H1 (cell line): Measurements from ENCODE around the gene PEX14. TPM values are rescaled to one million over a fixed set of nuclear protein-coding genes. Genes with fewer than 3 reads are reported as not detected.
A peak's percentile ranks its signal among the peaks of the same experiment; 100 is the strongest.

Experiments used
- CTCF ChIA-PET: fragments of 300-600 bp; sonication (Branson Sonifier 250); formaldehyde crosslinking; loops from one replicate; lab custom pipeline; 2021; ENCODE audit not compliant: partially characterized antibody; lab: Charles Lee
- POLR2A ChIA-PET: fragments of 300-600 bp; sonication (Branson Sonifier 250); formaldehyde crosslinking; loops from one replicate; lab custom pipeline; 2021; ENCODE audit warnings: inconsistent platforms; ENCODE audit not compliant: partially characterized antibody; lab: Charles Lee
- DNase-seq, 2 experiments: peaks; one replicate each; pipeline versions ENCODE4 v3.0.0 to v3.0.0-alpha.2; 2010 to 2022; ENCODE audit warnings: low spot score in 2 of 2, low read depth in 1 of 2, mixed read lengths in 1 of 2
- FAIRE-seq: peaks from 2 replicates; lab custom pipeline; 2011; peaks lifted over from hg19 to GRCh38; lab: Jason Lieb, UNC
- H2AFZ ChIP-seq: 2 replicates; pipeline ENCODE4 v1.8.1; 2012; ENCODE audit warnings: low read length, inconsistent platforms
- H2AK5ac ChIP-seq: 2 replicates; pipeline ENCODE4 v1.6.1; 2013; ENCODE audit warnings: low read depth, low read length
- H2BK120ac ChIP-seq: replicated peaks from 2 replicates; pipeline ENCODE3; 2013; ENCODE audit warnings: low read depth, low read length, inconsistent platforms
- H2BK12ac ChIP-seq: 2 replicates; pipeline ENCODE4 v1.6.1; 2013; ENCODE audit warnings: low read depth, low read length
- H2BK15ac ChIP-seq: 2 replicates; pipeline ENCODE4 v1.6.1; 2013; ENCODE audit warnings: low read length
- H2BK20ac ChIP-seq: 2 replicates; pipeline ENCODE4 v1.6.1; 2013; ENCODE audit warnings: low read length
- H2BK5ac ChIP-seq: 2 replicates; pipeline ENCODE4 v1.6.1; 2013; ENCODE audit warnings: low read depth, low read length
- H3K14ac ChIP-seq: 2 replicates; pipeline ENCODE4 v1.6.1; 2013; ENCODE audit warnings: inconsistent platforms; ENCODE audit not compliant: insufficient read length
- H3K18ac ChIP-seq: 2 replicates; pipeline ENCODE4 v1.6.1; 2013; ENCODE audit warnings: low read length; ENCODE audit errors: extremely low read depth
- H3K23ac ChIP-seq: 2 replicates; pipeline ENCODE4 v1.6.1; 2013; ENCODE audit warnings: inconsistent platforms; ENCODE audit not compliant: insufficient read length
- H3K23me2 ChIP-seq: 2 replicates; pipeline ENCODE4 v1.6.1; 2013; ENCODE audit warnings: low read depth, low read length
- H3K27ac ChIP-seq: 2 replicates; pipeline ENCODE4 v1.6.1; 2011; ENCODE audit warnings: low read depth, low read length, inconsistent platforms
- H3K27me3 ChIP-seq, 4 experiments: replicated peaks in 1 of 4; 1 replicate in 1 of 4; 2 replicates in 3 of 4; pipeline versions ENCODE4 v1.6.1 to v1.8.1; 2011 to 2013; ENCODE audit warnings: low read length in 3 of 4, mild to moderate bottlenecking in 3 of 4, inconsistent platforms in 2 of 4, mixed read lengths in 2 of 4, moderate library complexity in 1 of 4; ENCODE audit not compliant: control insufficient read depth in 3 of 4, insufficient read depth in 3 of 4; ENCODE audit errors: extremely low read depth in 1 of 4
- H3K36me3 ChIP-seq, 4 experiments: 2 replicates each; pipeline versions ENCODE4 v1.6.1 to v1.8.1; 2011 to 2013; ENCODE audit warnings: mild to moderate bottlenecking in 4 of 4, low read length in 3 of 4, moderate library complexity in 2 of 4, control low read depth in 1 of 4, inconsistent platforms in 1 of 4; ENCODE audit not compliant: insufficient read depth in 4 of 4, control insufficient read depth in 2 of 4
- H3K4ac ChIP-seq: replicated peaks from 2 replicates; pipeline ENCODE3; 2013; ENCODE audit warnings: low read length, low read depth, mixed read lengths, inconsistent platforms; ENCODE audit not compliant: insufficient read length
- H3K4me1 ChIP-seq, 4 experiments: replicated peaks in 1 of 4; 1 replicate in 1 of 4; 2 replicates in 3 of 4; pipeline versions ENCODE4 v1.6.1 to v1.8.1; 2011 to 2013; ENCODE audit warnings: low read length in 3 of 4, inconsistent platforms in 2 of 4, mixed read lengths in 1 of 4; ENCODE audit not compliant: insufficient read depth in 4 of 4, control insufficient read depth in 3 of 4
- H3K4me2 ChIP-seq, 2 experiments: 2 replicates each; pipeline versions ENCODE4 v1.6.1 to v1.8.1; 2011 to 2013; ENCODE audit warnings: low read depth in 2 of 2, low read length in 2 of 2, control low read depth in 1 of 2, inconsistent platforms in 1 of 2, mild to moderate bottlenecking in 1 of 2; ENCODE audit not compliant: insufficient read depth in 1 of 2
- H3K4me3 ChIP-seq, 4 experiments: fragments of 200-600, 300-600 bp in 1 of 4; sonication (generic), shearing (Covaris generic), sonication (Bioruptor Twin) in 1 of 4; 2 replicates each; pipeline versions ENCODE4 v1.5.1 to v1.8.1; 2011 to 2016; ENCODE audit warnings: low read length in 4 of 4, low read depth in 3 of 4, control low read depth in 2 of 4, inconsistent platforms in 2 of 4, mild to moderate bottlenecking in 2 of 4, mixed read lengths in 1 of 4, moderate library complexity in 1 of 4; ENCODE audit not compliant: insufficient read depth in 2 of 4; ENCODE audit errors: extremely low read depth in 1 of 4
- H3K56ac ChIP-seq: replicated peaks from 2 replicates; pipeline ENCODE3; 2013; ENCODE audit warnings: low read depth, mild to moderate bottlenecking, mixed read lengths, low read length, inconsistent platforms; ENCODE audit not compliant: insufficient read length
- H3K79me1 ChIP-seq: 2 replicates; pipeline ENCODE4 v1.6.1; 2013; ENCODE audit warnings: low read depth, low read length, control low read depth
- H3K79me2 ChIP-seq, 2 experiments: 2 replicates each; pipeline versions ENCODE4 v1.6.1 to v1.8.1; 2012 to 2013; ENCODE audit warnings: low read length in 2 of 2, mild to moderate bottlenecking in 2 of 2, inconsistent platforms in 1 of 2; ENCODE audit not compliant: insufficient read depth in 2 of 2, control insufficient read depth in 1 of 2
- H3K9ac ChIP-seq, 4 experiments: replicated peaks in 1 of 4; 1 replicate in 1 of 4; 2 replicates in 3 of 4; pipeline versions ENCODE4 v1.6.1 to v1.8.1; 2011 to 2013; ENCODE audit warnings: low read depth in 3 of 4, low read length in 3 of 4, control low read depth in 2 of 4, mild to moderate bottlenecking in 2 of 4, moderate library complexity in 2 of 4, inconsistent platforms in 1 of 4; ENCODE audit errors: extremely low read depth in 1 of 4
- H3K9me3 ChIP-seq, 2 experiments: 2 replicates each; pipeline versions ENCODE4 v1.6.1 to v1.8.1; 2012 to 2013; ENCODE audit warnings: mild to moderate bottlenecking in 2 of 2, moderate library complexity in 2 of 2, control low read depth in 1 of 2, inconsistent platforms in 1 of 2, low read depth in 1 of 2, low read length in 1 of 2, mixed read lengths in 1 of 2; ENCODE audit not compliant: insufficient read depth in 2 of 2
- H4K20me1 ChIP-seq, 2 experiments: replicated peaks in 1 of 2; 2 replicates each; pipeline versions ENCODE3 to v1.8.1; 2011 to 2013; ENCODE audit warnings: inconsistent platforms in 2 of 2, low read length in 2 of 2, mild to moderate bottlenecking in 1 of 2; ENCODE audit not compliant: insufficient read depth in 2 of 2, control insufficient read depth in 1 of 2
- H4K5ac ChIP-seq: 2 replicates; pipeline ENCODE4 v1.6.1; 2013; ENCODE audit warnings: low read length, low read depth, mixed read lengths, inconsistent platforms; ENCODE audit not compliant: insufficient read length
- H4K8ac ChIP-seq: 2 replicates; pipeline ENCODE4 v1.8.0; 2013; ENCODE audit warnings: mild to moderate bottlenecking, moderate library complexity, low read length, inconsistent platforms; ENCODE audit not compliant: insufficient read depth; ENCODE audit errors: extremely low read depth
- H4K91ac ChIP-seq: replicated peaks from 2 replicates; pipeline ENCODE3; 2013; ENCODE audit warnings: low read length, mixed read lengths, inconsistent platforms; ENCODE audit not compliant: insufficient read length
- KDM5A ChIP-seq: fragments of 200-600 bp; IDR thresholded peaks from 2 replicates; pipeline ENCODE4 v1.7.1; 2012; ENCODE audit warnings: mild to moderate bottlenecking, low read length, inconsistent platforms, mixed read lengths
- POLR2A ChIP-seq, 2 experiments: IDR thresholded peaks; 1 replicate in 1 of 2; 2 replicates in 1 of 2; pipeline ENCODE4 v1.6.1; 2011; ENCODE audit warnings: low read depth in 2 of 2, low read length in 2 of 2, mild to moderate bottlenecking in 2 of 2; ENCODE audit errors: control extremely low read depth in 1 of 2
- RXRA ChIP-seq: IDR thresholded peaks from 2 replicates; pipeline ENCODE4 v1.6.1; 2011; ENCODE audit warnings: low read depth, mild to moderate bottlenecking, low read length, moderate library complexity; ENCODE audit not compliant: insufficient read depth
- SIX5 ChIP-seq: IDR thresholded peaks from 2 replicates; pipeline ENCODE4 v1.6.1; 2011; ENCODE audit warnings: mild to moderate bottlenecking, low read depth, low read length
- WGBS, 2 experiments: shearing (Covaris generic) in 1 of 2; methylation state at CpG; one replicate each; pipeline versions ENCODE4 v1.1.6 to v1.1.7; 2013 to 2015; ENCODE audit warnings: low lambda C conversion rate in 2 of 2, mixed read lengths in 2 of 2, inconsistent platforms in 1 of 2, low coverage in 1 of 2, missing lambda C conversion rate in 1 of 2; ENCODE audit not compliant: insufficient replicate concordance in 2 of 2, insufficient coverage in 1 of 2, insufficient read length in 1 of 2; ENCODE audit errors: extremely low coverage in 1 of 2, missing lambda C conversion rate in 1 of 2; 5-methylcytosine and 5-hydroxymethylcytosine counted together
- polyA plus RNA-seq, 7 experiments: library from polyadenylated mRNA; depleted of rRNA in 3 of 7; stranded (reverse) in 5 of 7; unstranded in 2 of 7; fragments of >200 nt in 5 of 7; fragments of 200-250 nt in 2 of 7; gene quantifications; 1 replicate in 5 of 7; 2 replicates in 1 of 7; 4 replicates in 1 of 7; pipeline versions ENCODE4 v1.2.1 to v1.2.3, GENCODE V29; 2011 to 2013; ENCODE audit warnings: missing spikeins in 2 of 7, mixed read lengths in 2 of 7
- total RNA-seq: library from RNA; stranded (reverse); fragmentation: NEBNext Ultra II Directional; extraction: Animal tissue kit (Norgen Biotek cat#: 25700); gene quantifications from 2 replicates; pipeline ENCODE4 v1.2.1, GENCODE V29; 2021

PEX14 gene
- total and polyA plus RNA-seq, 2 of the 8 experiments (the other 6 are each of a cell fraction or from before 2014, with no cell fraction given), result 13.0 to 19.8 TPM

GRCh38 chr1:10646347-10646861, 171.7 kb downstream of the PEX14 start:
- CTCF ChIA-PET, result interaction anchor here (1.2 kb wide), 1 partner anchor 139 kb away, joined by 4 read pairs; no protein-coding TSS in a partner anchor
- Histone ChIP-seq H2BK20ac (0 out of 2 replicates have a peak overlapping the region, but pooled peaks have one; percentile 13), H2AK5ac (peak overlapping the region; percentile 30; the same call in 1 of the 2 replicates), H3K27me3 (peaks cover 0 to 15% (median 12%) of the 10 kb centered on the region in 4 experiments; a peak in 3 of 7 replicates), H3K79me2 (no peaks in the 10 kb centered on the region), H3K4me2 (no peak overlapping the region), H3K36me3 (no peaks in the 10 kb centered on the region; a peak in 1 of 8 replicates), H2BK5ac (0 out of 2 replicates have a peak overlapping the region, but pooled peaks have one; percentile 4), H2AFZ (no peak overlapping the region), H3K23ac (no peak overlapping the region), H4K5ac (no peak overlapping the region), H2BK15ac (peak overlapping the region; percentile 95; the same call in 1 of the 2 replicates), H3K9me3 (no peaks in the 10 kb centered on the region), H3K18ac (no peak overlapping the region), H3K79me1 (no peaks in the 10 kb centered on the region), H3K4me3 (no peak overlapping the region), H3K9ac (no peak overlapping the region; a peak in 1 of 7 replicates), H3K4me1 (peaks cover 0 to 25% (median 11%) of the 10 kb centered on the region in 4 experiments; a peak in 6 of 7 replicates), H2BK120ac (no peak overlapping the region), H3K4ac (no peak overlapping the region), H3K56ac (no peak overlapping the region), H4K20me1 (peaks cover 0 to 8% of the 10 kb centered on the region in 2 experiments), H3K23me2 (no peaks in the 10 kb centered on the region; the same call in 1 of the 2 replicates), H4K91ac (no peak overlapping the region), H4K8ac (no peak overlapping the region), H2BK12ac (no peak overlapping the region), H3K14ac (no peak overlapping the region), H3K27ac (no peak overlapping the region)
- POLR2A ChIA-PET, result interaction anchor here (0.8 kb wide), 1 partner anchor 138 kb away, joined by 3 read pairs; no protein-coding TSS in a partner anchor
- FAIRE-seq (no peak), DNase-seq (no peak)
- TF ChIP-seq KDM5A (no peak), SIX5 (peak; percentile 78), RXRA (no peak), POLR2A (IDR thresholded peaks at IDR 0.05; ENCODE audit: control extremely low read depth in 1 of 2, low read depth in 2 of 2, low read length in 2 of 2) (no peak)
- WGBS, 2 experiments, result 94% methylated on average over 12 of the region's 12 CpGs; no CpG with 5 or more reads in 1 of the 2 experiments
